Trophoblast cell (in vitro differentiated cells and primary cell): Measurements from ENCODE around the gene TMEM232.

ENCODE experiments used
- DNase-seq, 2 donors: peaks; one replicate each; pipeline ENCODE4 v3.0.0-alpha.2; 2016
- H2AFZ ChIP-seq: 2 replicates; pipeline ENCODE4 v1.6.1; 2013; ENCODE audit warnings: low read length, moderate library complexity, mild to moderate bottlenecking; ENCODE audit not compliant: insufficient read depth, poor library complexity
- H2AK5ac ChIP-seq: 2 replicates; pipeline ENCODE4 v1.6.1; 2013; ENCODE audit warnings: mild to moderate bottlenecking, low read length
- H2BK120ac ChIP-seq: 2 replicates; pipeline ENCODE4 v1.6.1; 2013; ENCODE audit warnings: low read length, mild to moderate bottlenecking, moderate library complexity; ENCODE audit not compliant: insufficient read depth, poor library complexity
- H2BK12ac ChIP-seq: 2 replicates; pipeline ENCODE4 v1.6.1; 2013; ENCODE audit warnings: mild to moderate bottlenecking, low read length, moderate library complexity
- H2BK5ac ChIP-seq: 2 replicates; pipeline ENCODE4 v1.6.1; 2013; ENCODE audit warnings: low read length, low read depth, moderate library complexity, mild to moderate bottlenecking; ENCODE audit not compliant: poor library complexity
- H3K14ac ChIP-seq: 2 replicates; pipeline ENCODE4 v1.6.1; 2013; ENCODE audit warnings: mild to moderate bottlenecking, low read length
- H3K18ac ChIP-seq: 2 replicates; pipeline ENCODE4 v1.6.1; 2013; ENCODE audit warnings: mild to moderate bottlenecking, low read length
- H3K23ac ChIP-seq: 2 replicates; pipeline ENCODE4 v1.6.1; 2013; ENCODE audit warnings: low read length
- H3K27ac ChIP-seq: 2 replicates; pipeline ENCODE4 v1.5.1; 2013; ENCODE audit warnings: low read depth, mild to moderate bottlenecking, inconsistent platforms, low read length, moderate library complexity
- H3K27me3 ChIP-seq: 2 replicates; pipeline ENCODE4 v1.6.1; 2013; ENCODE audit warnings: inconsistent platforms, mild to moderate bottlenecking, low read length, moderate library complexity; ENCODE audit not compliant: insufficient read depth
- H3K36me3 ChIP-seq, 2 experiments: 1 replicate in 1 of 2; 2 replicates in 1 of 2; pipeline ENCODE4 v1.6.1; 2013; ENCODE audit warnings: low read length in 2 of 2, mild to moderate bottlenecking in 2 of 2, moderate library complexity in 1 of 2; ENCODE audit not compliant: insufficient read depth in 2 of 2, control insufficient read depth in 1 of 2
- H3K4ac ChIP-seq: 2 replicates; pipeline ENCODE4 v1.6.1; 2013; ENCODE audit warnings: low read depth, mild to moderate bottlenecking, low read length, moderate library complexity
- H3K4me1 ChIP-seq, 2 experiments: 1 replicate in 1 of 2; 2 replicates in 1 of 2; pipeline ENCODE4 v1.6.1; 2013; ENCODE audit warnings: low read length in 2 of 2, mild to moderate bottlenecking in 2 of 2, moderate library complexity in 1 of 2; ENCODE audit not compliant: insufficient read depth in 2 of 2, control insufficient read depth in 1 of 2
- H3K4me2 ChIP-seq: 2 replicates; pipeline ENCODE4 v1.6.1; 2013; ENCODE audit warnings: inconsistent platforms, mild to moderate bottlenecking, low read length, moderate library complexity
- H3K4me3 ChIP-seq: 2 replicates; pipeline ENCODE4 v1.5.1; 2013; ENCODE audit warnings: mild to moderate bottlenecking, low read depth, low read length, inconsistent platforms
- H3K79me1 ChIP-seq: one replicate; pipeline ENCODE4 v1.6.1; 2013; ENCODE audit warnings: low read length
- H3K79me2 ChIP-seq: 2 replicates; pipeline ENCODE4 v1.6.1; 2013; ENCODE audit warnings: low read length, mild to moderate bottlenecking; ENCODE audit not compliant: control insufficient read depth, insufficient read depth, poor library complexity
- H3K9ac ChIP-seq: 2 replicates; pipeline ENCODE4 v1.6.1; 2013; ENCODE audit warnings: mild to moderate bottlenecking, low read length
- H3K9me3 ChIP-seq: 2 replicates; pipeline ENCODE4 v1.6.1; 2013; ENCODE audit warnings: low read depth, mild to moderate bottlenecking, control low read depth, inconsistent platforms, low read length; ENCODE audit not compliant: insufficient read depth
- H4K12ac ChIP-seq: 2 replicates; pipeline ENCODE4 v1.6.1; 2013; ENCODE audit warnings: low read depth, mild to moderate bottlenecking, low read length, moderate library complexity
- H4K8ac ChIP-seq: 2 replicates; pipeline ENCODE4 v1.6.1; 2013; ENCODE audit warnings: low read depth, mild to moderate bottlenecking, low read length, moderate library complexity
- H4K91ac ChIP-seq: one replicate; pipeline ENCODE4 v1.6.1; 2013; ENCODE audit warnings: low read depth, mild to moderate bottlenecking, low read length, moderate library complexity
- WGBS: extraction: QIAGEN DNeasy Blood & Tissue Kit; methylation state at CpG from one replicate; pipeline ENCODE4 v1.1.7; 2013; ENCODE audit warnings: missing lambda C conversion rate; ENCODE audit not compliant: insufficient read length, insufficient coverage; ENCODE audit errors: extremely low coverage; 5-methylcytosine and 5-hydroxymethylcytosine counted together

The TMEM232 gene

DNA sequence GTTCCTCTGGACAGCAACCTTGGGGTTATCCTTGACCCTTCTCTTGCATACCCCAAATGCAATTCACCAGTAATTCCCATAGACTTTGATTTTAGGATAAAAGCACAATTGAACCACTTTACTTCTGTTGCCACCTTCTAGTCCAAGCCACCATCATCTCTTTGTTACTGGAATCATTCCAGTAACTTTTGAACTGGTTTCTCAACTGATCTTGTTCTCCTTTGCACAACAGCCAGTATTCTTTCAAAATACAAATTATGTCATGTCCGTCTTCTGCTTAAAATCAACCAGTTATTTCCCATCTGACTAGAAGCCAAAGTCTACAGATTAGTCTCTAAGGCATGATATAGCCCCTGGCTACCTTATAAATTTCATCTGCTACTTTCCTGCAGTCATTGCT, 33.7 kb upstream of the TMEM232 start:
- Histone ChIP-seq H3K4me2 (no peak overlapping the region), H3K4me3 (no peak overlapping the region), H3K4ac (no peak overlapping the region), H3K9ac (no peak overlapping the region), H2AK5ac (no peak overlapping the region), H2BK120ac (no peak overlapping the region), H3K27me3 (no peaks in the 10 kb centered on the region), H3K14ac (no peak overlapping the region), H3K18ac (no peak overlapping the region), H2AFZ (no peak overlapping the region), H3K36me3 (peaks cover 2 to 5% of the 10 kb centered on the region in 2 experiments), H3K4me1 (no peaks in the 10 kb centered on the region), H2BK5ac (no peak overlapping the region), H3K79me2 (no peaks in the 10 kb centered on the region), H3K23ac (no peak overlapping the region), H4K12ac (no peak overlapping the region), H3K27ac (no peak overlapping the region), H4K8ac (no peak overlapping the region), H3K9me3 (no peaks in the 10 kb centered on the region), H2BK12ac (no peak overlapping the region), H4K91ac (no peak overlapping the region), H3K79me1 (no peaks in the 10 kb centered on the region)
- WGBS: no CpG with 5 or more reads among the region's 1 CpG
- no peak for DNase-seq

DNA sequence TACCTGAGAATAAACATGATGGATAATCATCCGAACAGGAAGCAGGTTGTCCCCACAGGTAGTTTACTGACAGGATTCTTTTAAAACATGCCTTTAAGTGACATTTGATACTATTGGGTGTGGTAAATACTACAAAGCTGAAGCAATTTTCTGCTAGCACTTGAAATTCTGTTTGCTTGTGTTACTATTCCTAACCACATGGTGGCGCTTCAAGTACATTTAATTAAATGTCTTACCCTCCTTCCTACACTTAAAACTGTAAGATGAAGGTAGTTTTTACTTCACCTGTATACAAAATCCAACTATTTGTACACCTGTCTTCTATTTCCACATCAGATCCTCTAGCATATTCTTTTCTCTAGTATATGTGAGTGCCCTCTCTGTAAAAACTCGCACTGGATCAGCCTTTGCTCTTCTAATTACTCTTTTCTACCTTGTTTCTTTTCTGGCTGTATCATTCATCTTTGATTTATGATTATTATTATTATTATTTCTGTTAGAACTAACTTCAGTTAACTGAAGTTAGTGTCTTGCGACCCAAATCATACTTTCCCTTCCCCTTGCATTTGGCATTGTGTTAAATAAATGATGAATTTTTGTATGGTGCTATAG, 30.8 kb upstream of the TMEM232 start:
- Histone ChIP-seq H3K79me1 (no peaks in the 10 kb centered on the region), H3K27me3 (no peaks in the 10 kb centered on the region), H3K79me2 (no peaks in the 10 kb centered on the region), H3K4ac (no peak overlapping the region), H3K9ac (no peak overlapping the region), H3K18ac (no peak overlapping the region), H3K9me3 (no peaks in the 10 kb centered on the region), H3K14ac (no peak overlapping the region), H3K36me3 (peaks cover 2 to 6% of the 10 kb centered on the region in 2 experiments), H2BK12ac (no peak overlapping the region), H3K4me2 (no peak overlapping the region), H2AK5ac (no peak overlapping the region), H2BK5ac (no peak overlapping the region), H3K27ac (no peak overlapping the region), H2AFZ (no peak overlapping the region), H2BK120ac (no peak overlapping the region), H3K4me1 (no peaks in the 10 kb centered on the region), H4K12ac (no peak overlapping the region), H3K23ac (no peak overlapping the region), H4K91ac (no peak overlapping the region), H4K8ac (no peak overlapping the region), H3K4me3 (no peak overlapping the region)
- peak; percentile 22 to 84 for DNase-seq
- no CpG with 5 or more reads among the region's 4 CpGs for WGBS

DNA sequence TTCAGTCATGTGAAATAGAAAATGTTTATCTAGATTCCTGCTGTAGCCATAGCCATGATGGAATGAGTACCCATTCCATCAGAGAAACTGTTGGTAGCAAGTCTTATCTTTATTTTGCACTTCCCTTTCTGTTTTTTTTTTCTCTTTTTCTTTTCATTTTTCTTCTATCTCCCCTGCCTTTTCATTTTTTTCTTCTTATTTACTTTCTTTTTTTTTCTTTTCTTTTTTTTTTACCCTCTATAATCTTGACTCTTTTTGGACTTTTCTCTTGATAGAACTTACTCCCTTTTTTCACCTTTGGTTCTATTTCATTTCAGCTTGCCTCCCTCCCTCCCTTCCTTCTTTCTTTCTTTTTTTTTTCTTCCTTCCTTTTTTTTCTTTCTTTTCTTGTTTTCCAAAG, 27.7 kb upstream of the TMEM232 start:
- H2AK5ac ChIP-seq: no peak overlapping the region
- no peaks in the 10 kb centered on the region for H3K79me2 ChIP-seq
- no peak for DNase-seq
- H2BK120ac ChIP-seq: no peak overlapping the region
- no peak overlapping the region for H2BK5ac ChIP-seq
- no peak overlapping the region for H3K4me3 ChIP-seq
- no peaks in the 10 kb centered on the region for H3K27me3 ChIP-seq
- no peak overlapping the region for H3K18ac ChIP-seq
- peaks cover 2% of the 10 kb centered on the region in 2 experiments for H3K36me3 ChIP-seq
- H3K4ac ChIP-seq: no peak overlapping the region
- H3K4me2 ChIP-seq: no peak overlapping the region
- no peak overlapping the region for H4K12ac ChIP-seq
- H2BK12ac ChIP-seq: no peak overlapping the region
- H3K23ac ChIP-seq: no peak overlapping the region
- no peaks in the 10 kb centered on the region for H3K9me3 ChIP-seq
- no peak overlapping the region for H4K91ac ChIP-seq
- H3K14ac ChIP-seq: no peak overlapping the region
- no peak overlapping the region for H3K27ac ChIP-seq
- no peak overlapping the region for H4K8ac ChIP-seq
- no peak overlapping the region for H3K9ac ChIP-seq
- H3K4me1 ChIP-seq: no peaks in the 10 kb centered on the region
- H2AFZ ChIP-seq: no peak overlapping the region
- H3K79me1 ChIP-seq: no peaks in the 10 kb centered on the region

DNA sequence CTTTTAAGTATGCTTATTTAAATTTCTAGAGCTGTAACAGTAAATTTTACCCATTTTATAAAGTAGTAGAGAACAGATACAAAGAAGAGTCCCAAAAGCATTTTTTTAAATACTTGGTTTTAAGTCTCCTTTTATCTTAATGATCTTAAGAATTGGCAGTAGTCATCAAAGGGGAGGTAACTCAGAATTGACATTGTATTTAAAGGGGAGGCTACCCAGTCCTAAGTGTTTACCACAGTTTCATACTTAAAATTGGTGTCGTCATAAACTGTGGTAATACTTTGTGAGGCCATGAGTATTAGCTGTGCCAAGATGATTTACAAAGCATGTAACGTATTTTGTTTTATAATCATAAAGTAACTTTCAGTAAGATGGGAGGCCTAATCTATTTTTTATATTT, 27.1 kb upstream of the TMEM232 start:
- no peaks in the 10 kb centered on the region for H3K79me1 ChIP-seq
- H3K9ac ChIP-seq: no peak overlapping the region
- no peak overlapping the region for H3K4me2 ChIP-seq
- no peak overlapping the region for H3K23ac ChIP-seq
- no peak overlapping the region for H4K91ac ChIP-seq
- no peak overlapping the region for H2AFZ ChIP-seq
- no peaks in the 10 kb centered on the region for H3K27me3 ChIP-seq
- no peak overlapping the region for H3K18ac ChIP-seq
- H3K4me1 ChIP-seq: no peaks in the 10 kb centered on the region
- no peaks in the 10 kb centered on the region for H3K9me3 ChIP-seq
- no peak overlapping the region for H4K8ac ChIP-seq
- H3K14ac ChIP-seq: no peak overlapping the region
- peaks cover 2% of the 10 kb centered on the region in 2 experiments for H3K36me3 ChIP-seq
- H2BK120ac ChIP-seq: no peak overlapping the region
- H2BK5ac ChIP-seq: no peak overlapping the region
- no peak overlapping the region for H3K4ac ChIP-seq
- WGBS: no CpG with 5 or more reads among the region's 2 CpGs
- no peak overlapping the region for H2AK5ac ChIP-seq
- no peak overlapping the region for H3K27ac ChIP-seq
- no peaks in the 10 kb centered on the region for H3K79me2 ChIP-seq
- DNase-seq: no peak
- no peak overlapping the region for H3K4me3 ChIP-seq
- H4K12ac ChIP-seq: no peak overlapping the region
- no peak overlapping the region for H2BK12ac ChIP-seq
